GM23248 (cell line): ENCODE data around the gene PLEKHG1.

Experiments used
- EZH2 ChIP-seq: fragments of 200-600 bp; sonication (generic); IDR thresholded peaks from 2 replicates; pipeline ENCODE4 v1.6.1; 2018; ENCODE audit warnings: antibody characterized with exemption, mild to moderate bottlenecking; ENCODE audit not compliant: insufficient read depth, poor library complexity, severe bottlenecking
- EZH2phosphoT487 ChIP-seq: fragments of 200-600 bp; sonication (generic); IDR thresholded peaks from 2 replicates; pipeline ENCODE4 v1.6.1; 2018; ENCODE audit warnings: antibody characterized with exemption, moderate library complexity, mild to moderate bottlenecking, low read depth; ENCODE audit not compliant: insufficient read depth

GRCh38 chr6:150598858-150599198 is 857 bp upstream of the PLEKHG1 start:
- TF ChIP-seq EZH2 (no peak), EZH2phosphoT487 (no peak)
